HG02981 (cell line): ENCODE data around the gene ZDHHC14.
"Not testable (repeated sequence)": the region's sequence is repeated elsewhere in the genome, so short reads cannot be mapped to it uniquely, and the experiment has no call there.

ENCODE experiments used
- ATAC-seq: cut with Tn5 transposase; IDR thresholded peaks from one replicate; pipeline ENCODE4 v1.9.1; 2021; ENCODE audit warnings: mild to moderate bottlenecking, moderate library complexity; ENCODE audit not compliant: unreplicated experiment

ZDHHC14 gene

DNA sequence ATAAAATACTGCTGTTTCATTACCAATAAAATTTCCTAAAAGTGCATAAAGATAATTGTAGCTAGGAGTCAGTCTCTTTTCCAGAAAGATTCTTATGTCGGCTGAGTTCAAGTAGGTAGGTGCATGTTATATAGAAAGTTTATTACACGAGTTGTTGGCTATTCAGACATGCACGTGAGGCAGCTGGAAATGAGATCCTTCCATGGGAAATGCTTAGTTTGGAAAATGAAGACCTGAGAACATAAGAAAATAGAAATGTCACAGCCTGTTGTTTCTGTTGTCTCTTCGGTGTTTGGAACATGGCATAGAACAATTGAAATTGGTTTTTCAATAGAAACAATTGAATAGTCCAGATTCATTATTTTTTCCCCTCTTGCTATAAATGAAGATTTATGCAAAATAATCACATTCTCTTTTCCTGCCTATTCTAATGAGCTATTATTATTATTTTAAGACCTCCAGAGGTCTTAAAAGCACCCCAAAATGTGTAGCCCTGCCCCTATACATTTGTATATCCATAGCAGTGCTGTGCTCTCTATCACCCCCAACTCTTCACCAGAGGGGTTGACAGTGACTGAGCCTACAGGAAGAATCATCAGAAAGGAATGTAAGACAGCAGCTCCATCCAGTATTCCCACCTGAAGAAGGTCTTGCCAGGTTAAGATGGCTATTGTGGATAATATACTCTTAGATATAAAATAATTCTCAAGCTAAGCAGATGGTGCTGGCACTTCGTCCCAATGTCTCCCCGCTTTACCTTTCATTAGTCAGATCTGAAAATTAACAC, 82.2 kb downstream of the ZDHHC14 start:
- no peak for ATAC-seq

DNA sequence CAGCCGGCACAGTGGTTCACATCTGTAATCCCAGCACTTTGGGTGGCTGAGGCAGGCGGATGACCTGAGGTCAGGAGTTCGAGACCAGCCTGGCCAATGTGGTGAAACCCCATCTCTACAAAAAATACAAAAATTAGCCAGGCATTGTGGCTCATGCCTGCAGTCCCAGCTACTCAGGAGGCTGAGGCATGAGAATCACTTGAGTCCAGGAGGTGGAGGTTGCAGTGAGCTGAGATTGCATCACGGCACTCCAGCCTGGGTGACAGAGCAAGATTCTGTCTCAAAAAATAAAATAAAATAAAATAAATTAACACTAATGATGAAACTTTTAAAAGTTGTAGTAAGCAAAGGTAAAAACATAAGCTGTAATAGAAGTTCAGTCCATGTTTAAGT, 82.7 kb downstream of the ZDHHC14 start:
- not testable (repeated sequence) for ATAC-seq

DNA sequence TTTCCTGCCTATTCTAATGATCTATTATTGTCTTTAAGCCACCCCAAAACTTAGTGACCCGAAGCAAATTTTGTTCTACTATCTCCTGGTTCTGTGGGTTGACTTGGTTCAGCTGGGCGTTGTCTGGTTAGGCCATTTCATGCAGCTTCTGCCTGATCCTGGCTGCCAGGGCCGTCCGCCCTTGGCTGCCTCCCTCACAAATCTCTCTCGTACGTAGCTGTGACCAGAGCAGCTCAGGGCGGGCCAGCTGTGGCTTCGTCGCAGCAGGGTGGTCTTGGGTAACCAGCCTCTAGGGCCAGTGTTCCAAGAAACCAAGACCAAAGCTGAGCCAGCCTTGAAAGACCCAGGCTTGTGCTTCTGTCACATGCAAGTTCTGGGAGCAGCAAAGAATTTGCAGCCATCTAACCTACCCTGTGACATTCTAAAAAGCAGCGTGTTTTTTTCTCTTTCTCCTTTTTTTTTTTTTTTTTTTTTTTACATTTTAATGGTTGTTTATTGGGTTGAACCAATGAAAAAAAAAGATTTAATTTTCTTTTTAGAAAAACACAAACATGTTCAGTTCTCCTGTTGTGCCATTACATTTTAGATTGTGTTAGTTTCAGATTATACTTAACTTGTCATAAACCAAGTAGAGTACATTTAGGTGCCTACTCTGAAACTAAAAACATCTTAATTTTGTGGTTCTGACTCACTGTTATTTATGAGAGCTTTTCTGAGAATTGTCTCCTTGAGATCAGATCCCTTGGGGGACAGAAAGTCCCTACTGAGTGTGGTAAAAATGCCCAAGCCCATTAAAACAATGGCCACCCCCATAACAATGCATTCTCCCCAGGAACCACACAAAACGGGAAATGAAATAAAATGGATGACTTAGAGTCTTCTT, 83.9 kb downstream of the ZDHHC14 start:
- ATAC-seq: peak; percentile 59

DNA sequence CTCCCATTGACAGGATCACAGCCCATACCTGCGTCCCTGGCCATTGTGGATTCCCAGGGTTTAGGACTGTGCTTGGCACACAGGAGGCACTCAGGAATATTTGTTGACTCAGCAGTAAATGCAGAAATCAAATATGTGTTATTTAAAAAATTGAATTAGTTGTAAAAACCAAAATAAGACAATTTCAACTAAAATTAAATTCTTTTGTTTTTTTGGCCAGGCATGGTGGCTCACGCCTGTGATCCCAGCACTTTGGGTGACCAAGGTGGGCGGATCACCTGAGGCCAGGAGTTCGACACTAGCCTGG, 85.3 kb downstream of the ZDHHC14 start:
- no peak for ATAC-seq

DNA sequence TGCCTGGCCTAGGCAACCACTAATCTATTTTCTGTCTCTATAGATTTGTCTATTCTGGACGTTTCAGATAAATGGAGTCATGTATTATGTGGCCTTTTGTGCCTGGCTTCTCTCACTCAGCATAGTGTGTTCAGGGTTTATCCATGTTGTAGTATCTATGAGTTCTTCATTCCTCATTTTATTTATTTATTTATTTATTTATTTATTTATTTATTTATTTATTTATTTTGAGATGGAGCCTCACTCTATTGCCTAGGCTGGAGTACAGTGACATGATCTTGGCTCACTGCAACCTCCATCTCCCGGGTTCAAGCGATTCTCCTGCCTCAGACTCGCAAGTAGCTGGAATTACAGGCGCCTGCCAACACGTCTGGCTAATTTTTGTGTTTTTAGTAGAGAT, 86.3 kb downstream of the ZDHHC14 start:
- not testable (repeated sequence) for ATAC-seq

DNA sequence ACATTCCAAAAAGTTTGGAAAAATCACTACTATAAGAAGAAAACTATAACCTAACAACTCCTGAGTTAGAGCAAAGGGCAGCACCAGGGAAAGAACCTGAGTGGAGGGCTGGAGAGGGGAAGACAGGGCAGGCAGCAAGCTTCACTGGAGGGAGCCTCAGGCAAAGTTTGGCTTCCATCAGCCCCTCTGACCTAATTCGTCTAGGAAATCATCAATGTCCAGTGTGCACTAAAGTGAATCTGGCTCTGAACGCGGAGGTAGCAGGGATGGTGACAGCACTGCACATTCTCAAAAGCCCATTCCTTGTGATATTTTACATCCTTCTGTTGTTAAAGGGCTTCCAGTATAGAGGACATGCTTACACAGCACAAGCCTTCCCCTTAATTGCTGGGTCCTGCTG, 87.1 kb downstream of the ZDHHC14 start:
- no peak for ATAC-seq

DNA sequence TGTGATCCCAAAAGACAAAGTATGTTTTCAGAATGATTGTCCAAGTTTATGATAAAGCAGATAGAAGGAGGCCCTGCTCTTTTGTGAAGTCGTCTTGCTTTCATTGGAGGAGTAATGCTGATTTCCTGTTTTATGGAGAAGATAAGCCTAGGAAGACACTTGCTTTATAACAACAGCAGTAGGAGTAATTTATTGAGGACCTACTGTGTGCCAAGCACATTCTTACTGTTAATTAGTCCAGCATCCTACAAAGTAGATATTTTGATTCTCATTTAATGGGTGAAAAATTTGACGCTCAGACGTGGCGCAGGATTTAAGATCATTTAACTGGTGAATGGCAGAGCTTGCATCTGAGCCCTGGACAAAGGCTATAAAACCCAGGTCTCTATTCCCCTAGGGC, 87.6 kb downstream of the ZDHHC14 start:
- no peak for ATAC-seq

DNA sequence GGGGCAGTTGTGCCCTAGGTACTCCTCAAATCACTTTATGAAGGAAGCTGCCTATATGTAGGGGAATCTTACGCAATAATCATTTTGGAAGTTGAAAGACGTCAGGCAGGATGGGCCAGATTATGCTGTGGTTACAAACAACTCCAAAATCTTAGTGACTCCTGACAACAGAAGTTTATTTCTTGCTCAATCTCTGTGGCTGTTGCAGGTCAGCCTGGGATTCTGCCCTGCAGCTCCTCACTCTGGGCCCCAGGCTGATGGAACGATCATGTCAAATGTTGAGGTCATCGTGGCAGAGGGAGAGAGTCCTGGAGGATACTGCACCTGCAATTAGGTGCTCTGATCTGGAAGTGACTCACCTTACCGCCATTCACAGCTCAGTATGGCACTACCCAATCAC, 88.4 kb downstream of the ZDHHC14 start:
- no peak for ATAC-seq

DNA sequence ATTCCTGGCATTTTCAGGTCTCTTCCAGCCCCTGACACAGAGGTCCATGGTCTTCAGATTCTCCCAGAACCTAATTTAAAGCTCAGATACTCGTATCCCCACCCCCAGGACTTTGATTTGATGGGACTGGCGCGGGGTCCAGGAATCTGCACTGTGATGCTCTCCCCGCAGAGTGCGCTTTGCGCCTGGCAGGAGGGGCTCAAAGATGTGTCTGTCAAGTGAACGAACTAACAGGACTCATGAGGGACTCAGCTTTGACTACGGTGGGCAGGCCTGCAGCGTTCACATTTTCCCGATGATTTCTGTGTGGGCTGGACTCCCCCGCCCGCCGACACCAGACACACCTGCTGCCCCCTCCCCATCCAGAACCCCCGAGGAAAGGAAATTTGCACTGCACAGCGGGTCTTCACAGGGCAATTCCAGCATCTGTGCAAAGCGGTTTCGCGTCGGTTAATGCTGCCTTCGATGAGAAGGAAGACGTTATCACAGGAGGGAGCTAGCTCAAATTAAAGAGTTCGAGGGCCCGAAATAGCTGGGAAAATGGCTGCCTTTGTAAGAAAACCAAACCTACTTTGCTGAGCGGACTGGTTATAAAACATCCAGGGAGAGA, 90.2 kb downstream of the ZDHHC14 start:
- ATAC-seq: no peak

DNA sequence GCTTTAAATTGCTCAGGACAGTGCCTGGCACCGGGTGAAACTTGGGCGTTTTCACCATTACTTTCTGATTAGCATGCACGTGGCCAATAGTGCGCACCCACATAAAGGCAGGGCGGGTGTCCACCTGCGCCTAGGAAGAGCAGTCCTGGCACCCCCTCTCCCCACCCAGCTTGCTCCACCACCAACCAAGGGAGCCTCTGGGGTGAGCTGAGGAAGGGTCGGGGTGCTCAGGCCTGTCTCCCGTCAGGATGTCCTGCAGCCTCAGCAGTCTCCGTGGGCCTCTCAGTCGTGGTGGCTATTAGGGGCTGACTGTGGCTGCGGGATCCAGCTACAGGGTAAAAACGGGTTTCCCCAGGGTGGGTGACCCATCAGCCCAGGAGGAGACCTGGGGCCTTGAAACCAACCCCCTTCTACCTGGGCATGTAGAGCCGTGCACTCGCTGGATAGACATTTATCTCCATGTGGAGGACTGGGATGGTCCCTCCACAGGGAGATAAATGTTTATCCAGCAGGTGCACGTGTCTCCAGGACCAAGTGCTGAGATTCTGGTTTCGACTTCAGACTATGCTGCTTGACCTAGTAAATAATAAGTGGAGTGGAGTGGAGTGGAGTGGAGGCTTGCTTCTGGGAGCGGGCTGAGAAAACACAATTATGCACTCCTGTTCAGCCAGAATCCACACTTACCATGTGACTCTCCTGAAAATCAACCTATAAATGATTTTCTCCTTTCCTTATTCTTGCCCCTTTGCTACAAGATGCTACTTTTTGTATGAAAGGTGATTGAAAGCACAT, 91.1 kb downstream of the ZDHHC14 start:
- ATAC-seq: no peak

DNA sequence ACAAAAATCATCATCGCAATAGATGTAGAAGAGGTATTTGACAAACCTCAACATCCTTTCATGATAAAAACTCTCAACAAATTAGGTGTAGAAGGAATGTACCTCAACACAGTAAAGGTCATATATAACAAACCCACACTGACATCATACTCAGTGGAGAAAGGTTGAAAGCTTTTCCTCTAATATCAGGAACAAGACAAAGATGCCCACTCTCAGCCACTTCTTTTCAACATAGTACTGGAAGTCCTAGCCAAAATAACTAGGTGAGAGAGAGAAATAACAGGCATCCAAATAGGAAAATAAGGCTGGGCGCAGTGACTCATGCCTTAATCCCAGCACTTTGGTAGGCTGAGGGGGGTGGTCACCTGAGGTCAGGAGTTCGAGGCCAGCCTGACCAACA, 95.8 kb downstream of the ZDHHC14 start:
- ATAC-seq: no peak

DNA sequence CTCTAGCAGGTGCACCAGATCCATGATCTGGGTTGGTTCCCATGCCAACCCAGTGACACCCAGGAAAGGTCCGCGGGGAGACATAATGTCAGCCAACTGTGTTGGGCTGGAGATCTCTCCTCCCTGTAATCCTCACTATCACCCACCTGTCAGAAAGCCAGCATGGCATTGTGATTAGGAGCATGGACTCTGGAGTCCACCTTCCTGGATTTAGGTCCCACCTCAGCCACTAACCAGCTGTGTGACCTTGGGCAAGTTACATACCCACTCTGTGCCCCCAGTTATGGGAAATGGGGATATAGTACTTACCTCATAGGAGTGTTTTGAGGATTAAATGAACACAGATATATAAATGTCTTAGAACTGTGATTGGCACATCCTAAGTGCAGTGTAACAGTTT, 97.9 kb downstream of the ZDHHC14 start:
- no peak for ATAC-seq

DNA sequence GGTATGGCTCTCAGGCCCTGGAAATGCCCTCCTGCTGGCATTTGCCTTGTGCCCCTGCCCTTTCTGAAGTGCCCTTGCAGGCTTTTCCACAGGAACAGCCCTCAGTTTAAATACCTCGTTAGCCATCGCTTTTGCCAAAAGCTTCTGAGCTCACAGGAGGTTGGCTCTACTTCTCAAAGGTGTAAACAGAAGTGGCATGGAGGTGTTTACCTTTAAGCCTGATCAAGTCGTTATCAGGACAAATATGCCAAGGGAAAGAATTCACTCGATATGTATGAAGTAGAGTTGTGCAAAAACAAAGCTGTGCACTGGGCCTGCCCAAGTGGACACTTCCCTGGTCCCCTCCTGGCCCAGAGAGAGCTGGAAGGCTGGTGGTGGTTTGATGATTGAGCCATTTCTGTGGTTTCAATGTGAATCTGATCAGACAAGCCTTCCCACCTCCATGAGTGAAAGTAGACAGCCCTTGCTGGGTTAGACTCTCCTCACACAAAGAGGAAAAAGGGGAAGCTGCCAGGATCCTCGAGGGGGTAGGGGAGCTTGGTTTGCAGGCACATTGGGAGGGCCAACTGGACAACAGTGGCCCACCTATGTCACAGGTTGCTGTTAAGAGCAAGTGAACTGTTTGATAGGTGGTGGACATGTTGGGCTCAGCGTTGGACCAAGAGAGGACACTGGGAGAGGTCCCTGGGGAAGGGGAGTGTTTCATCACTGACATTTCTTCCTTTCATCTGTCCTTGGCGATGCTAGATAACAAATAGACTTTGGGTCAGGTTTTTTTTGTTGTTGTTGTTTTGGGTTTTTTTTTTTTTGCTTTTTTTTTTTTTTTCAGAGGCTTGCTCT, 98.7 kb downstream of the ZDHHC14 start:
- no peak for ATAC-seq

DNA sequence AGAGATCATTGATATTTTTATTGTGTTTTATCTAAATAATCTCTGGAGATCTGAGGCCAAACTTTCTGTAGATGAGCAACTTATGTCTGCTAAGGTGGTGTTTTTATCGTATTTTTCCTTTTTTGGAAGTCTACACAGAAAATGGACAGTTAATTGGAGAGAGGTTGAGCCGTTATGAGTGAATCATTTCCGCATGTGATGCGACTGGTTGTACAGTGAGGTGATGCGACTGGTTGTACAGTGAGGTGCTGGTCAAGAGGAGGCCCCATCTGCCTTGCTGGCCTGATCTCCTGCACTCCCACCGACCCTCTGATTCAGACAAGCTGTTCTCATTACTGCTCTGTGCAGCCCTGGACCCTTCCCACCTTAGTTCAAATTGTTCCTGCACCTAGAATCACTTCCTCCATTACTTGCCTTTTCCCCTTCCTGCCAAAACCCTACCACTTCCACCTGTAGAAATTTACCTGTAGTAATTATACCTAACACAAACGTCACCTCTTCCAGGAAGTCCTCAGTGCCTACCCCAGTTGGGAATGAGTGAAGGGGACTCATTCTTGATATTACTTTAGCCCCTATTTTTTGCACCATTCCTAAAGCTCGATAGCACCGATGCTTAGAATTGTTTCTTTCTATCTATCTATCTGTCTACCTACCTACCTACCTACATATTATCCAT, 100.3 kb downstream of the ZDHHC14 start:
- no peak for ATAC-seq

DNA sequence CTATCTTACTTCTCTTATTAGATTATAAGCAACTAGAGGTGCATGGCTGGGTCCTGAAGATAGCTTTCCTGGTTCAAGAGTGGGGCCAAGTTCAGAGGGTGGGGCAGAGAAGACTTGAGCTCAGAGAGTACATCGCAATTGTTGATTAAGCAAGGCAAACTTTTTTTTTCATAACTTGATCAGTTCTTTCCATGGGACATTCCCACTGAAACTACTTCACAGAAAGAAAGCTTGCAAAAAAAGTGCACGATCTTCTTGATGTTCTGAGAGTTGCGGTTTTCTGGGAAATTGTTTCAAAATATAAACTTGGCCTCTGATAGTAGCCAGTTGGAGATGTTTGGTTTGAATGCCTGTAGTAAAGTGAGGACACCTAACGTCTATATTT, 100.9 kb downstream of the ZDHHC14 start:
- no peak for ATAC-seq

DNA sequence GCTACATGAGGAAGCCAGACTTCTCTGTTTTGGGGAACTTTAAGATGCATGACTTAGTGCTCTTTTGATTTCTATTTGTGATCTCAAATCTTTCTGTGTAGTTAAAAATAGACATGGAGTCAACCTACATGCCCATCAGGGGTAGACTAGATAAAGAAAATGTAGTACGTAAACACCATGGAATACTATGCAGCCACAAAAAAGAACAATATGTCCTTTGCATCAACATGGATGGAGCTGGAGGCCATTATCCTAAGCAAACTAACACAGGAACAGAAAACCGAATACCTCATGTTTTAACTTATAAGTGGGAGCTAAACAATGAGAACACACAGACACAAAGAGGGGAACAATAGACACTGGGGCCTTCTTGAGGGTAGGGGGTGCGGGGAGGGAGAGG, 102.8 kb downstream of the ZDHHC14 start:
- ATAC-seq: no peak

DNA sequence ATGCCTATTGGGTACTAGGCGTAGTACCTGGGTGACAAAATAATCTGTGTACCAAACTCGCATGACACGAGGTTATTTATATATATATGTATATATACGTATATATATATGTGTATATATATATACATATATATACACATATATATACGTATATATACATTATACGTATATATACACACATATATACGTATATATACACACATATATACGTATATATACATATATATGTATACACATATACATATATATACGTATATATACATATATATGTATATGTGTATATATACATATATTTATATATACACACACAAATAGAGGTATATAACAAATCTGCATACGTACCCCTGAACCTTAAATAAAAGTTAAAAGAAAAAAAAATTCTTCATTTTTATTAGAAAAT, 103.2 kb downstream of the ZDHHC14 start:
- ATAC-seq: no peak

DNA sequence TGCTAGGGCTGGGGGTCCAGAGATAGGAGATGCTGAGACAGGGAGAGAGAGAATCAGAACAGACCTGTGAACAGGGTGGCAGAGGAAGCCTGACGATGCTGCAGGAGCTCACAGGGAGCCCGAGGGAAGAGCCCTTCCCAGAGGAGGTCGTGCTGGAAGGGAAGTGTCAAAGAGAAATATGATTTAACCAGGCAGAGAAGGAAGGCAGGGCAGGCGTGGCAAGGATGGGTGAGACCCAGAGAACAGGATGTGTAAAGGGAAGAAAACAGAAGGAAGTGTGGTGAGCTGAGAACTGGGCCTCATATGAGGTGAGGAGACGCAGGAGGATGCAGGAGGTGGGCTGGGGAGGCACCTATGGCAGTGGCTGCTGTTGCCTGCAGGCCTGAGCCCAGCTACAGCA, 105.6 kb downstream of the ZDHHC14 start:
- ATAC-seq: no peak

DNA sequence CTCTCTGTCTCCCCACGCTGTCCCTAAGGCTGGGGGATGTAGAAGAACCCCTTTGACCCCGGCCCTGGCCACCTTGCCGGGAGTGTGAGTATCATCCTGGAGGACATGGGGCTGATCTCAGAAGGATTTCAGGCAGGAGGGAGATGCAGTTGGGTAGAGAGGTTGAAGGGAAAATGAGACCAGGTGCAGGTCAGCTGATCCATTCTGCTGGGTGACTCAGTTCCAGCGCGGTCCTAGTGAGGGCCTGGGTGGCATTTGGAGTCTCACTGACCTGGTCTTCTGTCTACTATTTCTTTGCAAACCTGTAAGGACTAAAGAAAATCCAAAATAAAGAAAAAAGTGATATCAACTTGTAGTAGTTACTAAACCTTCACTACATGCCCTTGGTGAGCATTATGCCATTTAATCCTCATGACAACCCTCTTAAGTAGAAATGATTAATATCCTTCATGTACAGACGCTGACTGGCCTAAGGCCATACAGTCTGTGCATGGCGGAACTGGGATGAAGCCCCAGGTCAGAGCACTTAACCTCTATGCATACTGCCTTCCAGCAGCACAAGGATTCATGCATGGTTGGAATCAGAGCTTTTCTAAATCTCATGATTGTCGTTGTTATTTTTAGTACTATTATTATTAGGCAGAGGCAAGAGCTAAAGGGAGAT, 106.3 kb downstream of the ZDHHC14 start:
- ATAC-seq: no peak
